HepG2 (cell line): ENCODE measurements around the gene RNMT. TPM values are rescaled to one million over a fixed set of nuclear protein-coding genes. Genes with fewer than 3 reads are reported as not detected.

Experiments
- CTCF ChIP-seq: sonication (generic); formaldehyde crosslinking; IDR thresholded peaks from 2 replicates; pipeline ENCODE4 v1.5.0; 2020; ENCODE audit warnings: mild to moderate bottlenecking, missing genetic modification reagents, moderate library complexity
- GABPB1 ChIP-seq: IDR thresholded peaks from 2 replicates; pipeline ENCODE4 v1.6.1; 2016; ENCODE audit warnings: mild to moderate bottlenecking, missing genetic modification reagents, moderate library complexity, missing compliant biosample characterization
- HMGXB4 ChIP-seq, 2 experiments: sonication (generic) in 1 of 2; formaldehyde crosslinking in 1 of 2; IDR thresholded peaks; 2 replicates each; pipeline versions ENCODE4 v1.4.0 to v1.6.1; 2018 to 2020; ENCODE audit warnings: missing genetic modification reagents in 2 of 2, borderline replicate concordance in 1 of 2, low read depth in 1 of 2, mild to moderate bottlenecking in 1 of 2, missing biosample characterization in 1 of 2
- MTF1 ChIP-seq: sonication (generic); formaldehyde crosslinking; IDR thresholded peaks from 2 replicates; pipeline ENCODE4 v1.5.0; 2020; ENCODE audit warnings: missing genetic modification reagents
- SALL1 ChIP-seq: sonication (generic); formaldehyde crosslinking; IDR thresholded peaks from 2 replicates; pipeline ENCODE4 v1.8.0; 2022; ENCODE audit warnings: mild to moderate bottlenecking, missing genetic modification reagents
- STAT5B ChIP-seq: sonication (generic); formaldehyde crosslinking; IDR thresholded peaks from 2 replicates; pipeline ENCODE4 v1.4.0; 2020; ENCODE audit warnings: missing genetic modification reagents
- THAP7 ChIP-seq: sonication (generic); formaldehyde crosslinking; IDR thresholded peaks from 2 replicates; pipeline ENCODE4 v1.8.1; 2023; ENCODE audit warnings: mild to moderate bottlenecking, missing genetic modification reagents
- ZBTB38 ChIP-seq: sonication (generic); formaldehyde crosslinking; IDR thresholded peaks from 2 replicates; pipeline ENCODE4 v1.5.1; 2020; ENCODE audit warnings: mild to moderate bottlenecking, missing genetic modification reagents
- ZFY ChIP-seq: sonication (generic); formaldehyde crosslinking; IDR thresholded peaks from 2 replicates; pipeline ENCODE4 v1.4.0; 2020; ENCODE audit warnings: missing genetic modification reagents
- ZMYM4 ChIP-seq: sonication (generic); formaldehyde crosslinking; IDR thresholded peaks from 2 replicates; pipeline ENCODE4 v1.8.1; 2023; ENCODE audit warnings: mild to moderate bottlenecking, missing genetic modification reagents
- ZNF33A ChIP-seq: sonication (generic); formaldehyde crosslinking; IDR thresholded peaks from 2 replicates; pipeline ENCODE4 v1.5.1; 2020; ENCODE audit warnings: missing genetic modification reagents, mild to moderate bottlenecking, moderate library complexity, borderline replicate concordance
- ZNF574 ChIP-seq: sonication (generic); formaldehyde crosslinking; IDR thresholded peaks from 2 replicates; pipeline ENCODE4 v1.4.0; 2020; ENCODE audit warnings: missing genetic modification reagents
- polyA plus RNA-seq, 8 experiments: library from polyadenylated mRNA; depleted of rRNA in 3 of 8; stranded (reverse) in 7 of 8; unstranded in 1 of 8; fragments of >200 nt; fragmentation: Illumina TruSeq in 4 of 8; extraction: Trizol in 4 of 8; gene quantifications; 2 replicates each; pipeline versions ENCODE4 v1.2.1 to v1.2.3, GENCODE V29; 2011 to 2016; ENCODE audit warnings: low read depth in 4 of 8, missing spikeins in 1 of 8, mixed read lengths in 1 of 8; ENCODE audit not compliant: insufficient read depth in 1 of 8
- total RNA-seq, 5 experiments: library from RNA; depleted of rRNA; stranded (reverse); fragments of >200 nt; fragmentation: Illumina TruSeq; extraction: Trizol; gene quantifications; 2 replicates each; pipeline ENCODE4 v1.2.3, GENCODE V29; 2016; ENCODE audit warnings: low read depth in 1 of 5
- TF ChIP-seq, protein P1 (sequence below): sonication (generic); formaldehyde crosslinking; IDR thresholded peaks from 2 replicates; pipeline ENCODE4 v1.4.0; 2020; ENCODE audit warnings: missing genetic modification reagents, low read depth, mild to moderate bottlenecking, borderline replicate concordance
- TF ChIP-seq, protein P2 (sequence below): sonication (generic); formaldehyde crosslinking; IDR thresholded peaks from 2 replicates; pipeline ENCODE4 v1.4.0; 2020; ENCODE audit warnings: mild to moderate bottlenecking, missing genetic modification reagents

Gene RNMT
- total and polyA plus RNA-seq, 2 of the 13 experiments (the other 11 are each of a cell fraction or from before 2014, with no cell fraction given) = 22.9 to 24.4 TPM

DNA sequence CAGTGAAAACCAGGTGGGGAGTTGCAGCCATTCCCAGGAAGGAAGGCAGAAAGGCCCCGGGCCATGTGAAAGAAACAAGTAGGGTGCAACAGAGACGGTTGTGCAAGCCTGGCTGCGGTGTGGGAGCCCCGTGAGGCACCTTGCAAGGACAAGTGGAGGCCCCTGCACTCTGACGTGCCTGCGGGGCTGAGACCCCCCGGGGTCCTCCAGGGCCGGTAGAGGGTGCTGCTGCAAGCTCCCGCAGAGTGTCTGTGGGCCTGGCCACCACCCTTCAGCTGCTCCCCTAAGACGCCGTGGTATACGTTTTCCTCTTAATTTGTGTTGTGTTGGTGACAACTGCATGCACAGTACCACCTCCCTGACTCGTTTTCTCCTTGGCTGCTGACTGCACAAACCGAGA lies 70.0 kb downstream of the RNMT start (continued):
- peak; percentile 98 for TF ChIP-seq ZNF574
- peak; percentile 30; the same call in 1 of the 2 replicates for TF ChIP-seq ZFY
- no peak for TF ChIP-seq MTF1 (CRISPR knock-in tag)
- TF ChIP-seq ZBTB38 = peak; percentile 40; the same call in 1 of the 2 replicates
- TF ChIP-seq ZMYM4 (CRISPR knock-in tag) = peak; percentile 92
- peak; percentile 59 for TF ChIP-seq GABPB1 (CRISPR knock-in tag)
- peak; percentile 59 for TF ChIP-seq CTCF (CRISPR knock-in tag)
- TF ChIP-seq ZNF33A (CRISPR knock-in tag) = no peak
- TF ChIP-seq SALL1 (CRISPR knock-in tag) = peak; percentile 43; the same call in 1 of the 2 replicates
- 0 out of 4 replicates have a peak, but pooled peaks have one; percentile 38 to 50 for TF ChIP-seq HMGXB4 (CRISPR knock-in tag; IDR thresholded peaks at IDR 0.05; ENCODE audit: borderline replicate concordance in 1 of 2, low read depth in 1 of 2)
- no peak for TF ChIP-seq THAP7 (CRISPR knock-in tag)
- TF ChIP-seq STAT5B (CRISPR knock-in tag) = no peak
- TF ChIP-seq, protein P1, sequence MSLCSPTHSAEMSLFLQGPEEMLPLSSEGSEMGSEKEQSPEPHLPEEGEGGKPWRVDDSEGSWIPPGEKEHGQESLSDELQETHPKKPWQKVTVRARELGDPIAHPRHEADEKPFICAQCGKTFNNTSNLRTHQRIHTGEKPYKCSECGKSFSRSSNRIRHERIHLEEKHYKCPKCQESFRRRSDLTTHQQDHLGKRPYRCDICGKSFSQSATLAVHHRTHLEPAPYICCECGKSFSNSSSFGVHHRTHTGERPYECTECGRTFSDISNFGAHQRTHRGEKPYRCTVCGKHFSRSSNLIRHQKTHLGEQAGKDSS (CRISPR knock-in tag) = no peak
- TF ChIP-seq, protein P2, sequence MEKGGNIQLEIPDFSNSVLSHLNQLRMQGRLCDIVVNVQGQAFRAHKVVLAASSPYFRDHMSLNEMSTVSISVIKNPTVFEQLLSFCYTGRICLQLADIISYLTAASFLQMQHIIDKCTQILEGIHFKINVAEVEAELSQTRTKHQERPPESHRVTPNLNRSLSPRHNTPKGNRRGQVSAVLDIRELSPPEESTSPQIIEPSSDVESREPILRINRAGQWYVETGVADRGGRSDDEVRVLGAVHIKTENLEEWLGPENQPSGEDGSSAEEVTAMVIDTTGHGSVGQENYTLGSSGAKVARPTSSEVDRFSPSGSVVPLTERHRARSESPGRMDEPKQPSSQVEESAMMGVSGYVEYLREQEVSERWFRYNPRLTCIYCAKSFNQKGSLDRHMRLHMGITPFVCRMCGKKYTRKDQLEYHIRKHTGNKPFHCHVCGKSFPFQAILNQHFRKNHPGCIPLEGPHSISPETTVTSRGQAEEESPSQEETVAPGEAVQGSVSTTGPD (CRISPR knock-in tag) = no peak
